Activated naive CD4-positive, alpha-beta T cell treated with anti-CD3 and anti-CD28 coated beads, Interleukin-2, amount 50 U/mL, for 24 hours (primary cell): ENCODE data around the gene WIPF2.
"Not testable (repeated sequence)": the region's sequence is repeated elsewhere in the genome, so short reads cannot be mapped to it uniquely, and the experiment has no call there.

Experiments
- H3K27ac Mint-ChIP-seq: one replicate; pipeline ENCODE4 v1.8.0; 2021; ENCODE audit warnings: mild to moderate bottlenecking, mixed read lengths
- H3K27me3 Mint-ChIP-seq: one replicate; pipeline ENCODE4 v1.8.0; 2021; ENCODE audit warnings: mixed read lengths
- H3K36me3 Mint-ChIP-seq: one replicate; pipeline ENCODE4 v1.8.0; 2021; ENCODE audit warnings: mixed read lengths
- H3K4me1 Mint-ChIP-seq: one replicate; pipeline ENCODE4 v1.8.0; 2021; ENCODE audit warnings: mixed read lengths
- H3K4me3 Mint-ChIP-seq: one replicate; pipeline ENCODE4 v1.8.0; 2021; ENCODE audit warnings: mild to moderate bottlenecking, mixed read lengths
- H3K9me3 Mint-ChIP-seq: one replicate; pipeline ENCODE4 v1.8.0; 2021; ENCODE audit warnings: mixed read lengths

WIPF2 gene

GRCh38 chr17:40182606-40183005, 36.5 kb upstream of the WIPF2 start:
- H3K4me1 Mint-ChIP-seq = peaks cover 4% of the 10 kb centered on the region
- H3K4me3 Mint-ChIP-seq = no peak overlapping the region
- H3K9me3 Mint-ChIP-seq = no peaks in the 10 kb centered on the region
- H3K27me3 Mint-ChIP-seq = no peaks in the 10 kb centered on the region
- H3K27ac Mint-ChIP-seq = no peak overlapping the region
- no peaks in the 10 kb centered on the region for H3K36me3 Mint-ChIP-seq

GRCh38 chr17:40187238-40187637, 31.9 kb upstream of the WIPF2 start:
- Mint-ChIP-seq H3K4me3 (no peak overlapping the region), H3K4me1 (peaks cover 11% of the 10 kb centered on the region), H3K36me3 (no peaks in the 10 kb centered on the region), H3K9me3 (no peaks in the 10 kb centered on the region), H3K27ac (no peak overlapping the region), H3K27me3 (no peaks in the 10 kb centered on the region)

- no peaks in the 10 kb centered on the region for H3K36me3 Mint-ChIP-seq
- H3K27ac Mint-ChIP-seq = no peak overlapping the region
- no peaks in the 10 kb centered on the region for H3K9me3 Mint-ChIP-seq
- no peak overlapping the region for H3K4me3 Mint-ChIP-seq
- peaks cover 11% of the 10 kb centered on the region for H3K4me1 Mint-ChIP-seq
- H3K27me3 Mint-ChIP-seq = no peaks in the 10 kb centered on the region
Measured at GRCh38 chr17:40188694-40189093, 30.4 kb upstream of the WIPF2 start.

- Mint-ChIP-seq H3K27me3 (no peaks in the 10 kb centered on the region), H3K4me3 (peak overlapping the region; percentile 72), H3K27ac (peak overlapping the region; percentile 1), H3K36me3 (no peaks in the 10 kb centered on the region), H3K4me1 (peaks cover 14% of the 10 kb centered on the region), H3K9me3 (no peaks in the 10 kb centered on the region)
Measured at GRCh38 chr17:40190197-40191021, 28.7 kb upstream of the WIPF2 start.

GRCh38 chr17:40191237-40192208, 27.6 kb upstream of the WIPF2 start:
- peaks cover 14% of the 10 kb centered on the region for H3K4me1 Mint-ChIP-seq
- peak overlapping the region; percentile 90 for H3K4me3 Mint-ChIP-seq
- no peak overlapping the region for H3K27ac Mint-ChIP-seq
- H3K36me3 Mint-ChIP-seq = no peaks in the 10 kb centered on the region
- no peaks in the 10 kb centered on the region for H3K27me3 Mint-ChIP-seq
- no peaks in the 10 kb centered on the region for H3K9me3 Mint-ChIP-seq

- H3K9me3 Mint-ChIP-seq = no peaks in the 10 kb centered on the region
- no peaks in the 10 kb centered on the region for H3K36me3 Mint-ChIP-seq
- H3K4me1 Mint-ChIP-seq = peaks cover 14% of the 10 kb centered on the region
- peak overlapping the region; percentile 55 for H3K27ac Mint-ChIP-seq
- H3K4me3 Mint-ChIP-seq = no peak overlapping the region
- no peaks in the 10 kb centered on the region for H3K27me3 Mint-ChIP-seq
Measured at GRCh38 chr17:40192961-40193360, 26.1 kb upstream of the WIPF2 start.

- H3K9me3 Mint-ChIP-seq = no peaks in the 10 kb centered on the region
- H3K27me3 Mint-ChIP-seq = no peaks in the 10 kb centered on the region
- H3K36me3 Mint-ChIP-seq = no peaks in the 10 kb centered on the region
- peaks cover 14% of the 10 kb centered on the region for H3K4me1 Mint-ChIP-seq
- no peak overlapping the region for H3K4me3 Mint-ChIP-seq
- no peak overlapping the region for H3K27ac Mint-ChIP-seq
Measured at GRCh38 chr17:40194821-40195220, 24.3 kb upstream of the WIPF2 start.

- Mint-ChIP-seq H3K27me3 (no peaks in the 10 kb centered on the region), H3K36me3 (no peaks in the 10 kb centered on the region), H3K4me3 (no peak overlapping the region), H3K9me3 (no peaks in the 10 kb centered on the region), H3K4me1 (peaks cover 7% of the 10 kb centered on the region), H3K27ac (no peak overlapping the region)
Measured at GRCh38 chr17:40197550-40197949, 21.6 kb upstream of the WIPF2 start.

GRCh38 chr17:40197965-40198456, 21.1 kb upstream of the WIPF2 start:
- H3K4me3 Mint-ChIP-seq, H3K27ac Mint-ChIP-seq, H3K36me3 Mint-ChIP-seq, H3K27me3 Mint-ChIP-seq, H3K9me3 Mint-ChIP-seq, H3K4me1 Mint-ChIP-seq: not testable (repeated sequence)

- Mint-ChIP-seq H3K36me3 (no peaks in the 10 kb centered on the region), H3K4me1 (peaks cover 7% of the 10 kb centered on the region), H3K27me3 (no peaks in the 10 kb centered on the region), H3K27ac (no peak overlapping the region), H3K4me3 (no peak overlapping the region), H3K9me3 (no peaks in the 10 kb centered on the region)
Measured at GRCh38 chr17:40198576-40198975, 20.5 kb upstream of the WIPF2 start.

- H3K9me3 Mint-ChIP-seq = no peaks in the 10 kb centered on the region
- peaks cover 4% of the 10 kb centered on the region for H3K4me1 Mint-ChIP-seq
- no peaks in the 10 kb centered on the region for H3K27me3 Mint-ChIP-seq
- H3K4me3 Mint-ChIP-seq = no peak overlapping the region
- H3K36me3 Mint-ChIP-seq = no peaks in the 10 kb centered on the region
- H3K27ac Mint-ChIP-seq = no peak overlapping the region
Measured at GRCh38 chr17:40203131-40203530, 16.0 kb upstream of the WIPF2 start.

- not testable (repeated sequence) for H3K9me3 Mint-ChIP-seq
Measured at GRCh38 chr17:40206193-40206592, 12.9 kb upstream of the WIPF2 start.

GRCh38 chr17:40209404-40210093, 9.6 kb upstream of the WIPF2 start:
- Mint-ChIP-seq H3K27me3 (no peaks in the 10 kb centered on the region), H3K36me3 (no peaks in the 10 kb centered on the region), H3K4me3 (no peak overlapping the region), H3K9me3 (no peaks in the 10 kb centered on the region), H3K4me1 (no peaks in the 10 kb centered on the region), H3K27ac (no peak overlapping the region)

More at GRCh38 chr17:40206193-40206592, 12.9 kb upstream of the WIPF2 start:
- H3K4me1 Mint-ChIP-seq, H3K27ac Mint-ChIP-seq, H3K36me3 Mint-ChIP-seq, H3K27me3 Mint-ChIP-seq, H3K4me3 Mint-ChIP-seq: not testable (repeated sequence)

- H3K4me1 Mint-ChIP-seq, H3K27ac Mint-ChIP-seq, H3K4me3 Mint-ChIP-seq, H3K9me3 Mint-ChIP-seq, H3K36me3 Mint-ChIP-seq, H3K27me3 Mint-ChIP-seq: not testable (repeated sequence)
Measured at GRCh38 chr17:40213914-40214313, 5.2 kb upstream of the WIPF2 start.

- Mint-ChIP-seq H3K4me3 (peak overlapping the region; percentile 93), H3K27ac (peak overlapping the region; percentile 100), H3K27me3 (no peaks in the 10 kb centered on the region), H3K36me3 (no peaks in the 10 kb centered on the region), H3K9me3 (no peaks in the 10 kb centered on the region), H3K4me1 (peaks cover 25% of the 10 kb centered on the region)
Measured at GRCh38 chr17:40218006-40218739, 931 bp upstream of the WIPF2 start.
